ENCODE measurements around the gene SYNE4. TPM values are rescaled to one million over a fixed set of nuclear protein-coding genes. Genes with fewer than 3 reads are reported as not detected.
"Not testable (repeated sequence)": the region's sequence is repeated elsewhere in the genome, so short reads cannot be mapped to it uniquely, and the experiment has no call there.

The SYNE4 gene
- total RNA-seq, 4 donors from 2014 or later = 0.89 to 5.8 (median 1.8) TPM; not detected in 1

DNA sequence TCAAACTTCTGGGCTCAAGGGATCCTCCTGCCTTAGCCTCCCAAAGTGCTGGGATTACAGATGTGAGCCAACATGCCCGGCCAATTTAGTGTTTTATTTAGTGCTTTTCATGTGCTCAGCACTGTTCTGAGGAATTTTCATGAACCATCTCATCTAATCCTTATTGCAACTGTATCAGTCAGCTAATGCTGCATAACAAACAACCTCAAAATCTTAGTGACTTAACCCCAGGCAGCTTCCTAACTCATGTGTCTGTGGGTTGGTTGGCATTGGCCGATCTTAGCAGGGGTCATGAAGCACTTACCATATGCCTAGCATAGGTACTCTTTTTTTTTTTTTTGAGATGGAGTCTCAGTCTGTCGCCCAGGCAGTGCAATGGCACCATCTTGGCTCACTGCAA lies 19.8 kb downstream of the SYNE4 start:
- DNase-seq (ENCODE audit: low spot score in 2 of 2) = no peak
- intact Hi-C loops (cut with DNase I; ENCODE audit: low total_unique reads) = no loop called here
- WGBS, 2 donors = 83 to 88% methylated on average over 3 of the region's 3 CpGs
- no peak overlapping the region for H3K4me3 ChIP-seq (ENCODE audit: low read depth, poor library complexity, severe bottlenecking)
- TF ChIP-seq, protein P1, sequence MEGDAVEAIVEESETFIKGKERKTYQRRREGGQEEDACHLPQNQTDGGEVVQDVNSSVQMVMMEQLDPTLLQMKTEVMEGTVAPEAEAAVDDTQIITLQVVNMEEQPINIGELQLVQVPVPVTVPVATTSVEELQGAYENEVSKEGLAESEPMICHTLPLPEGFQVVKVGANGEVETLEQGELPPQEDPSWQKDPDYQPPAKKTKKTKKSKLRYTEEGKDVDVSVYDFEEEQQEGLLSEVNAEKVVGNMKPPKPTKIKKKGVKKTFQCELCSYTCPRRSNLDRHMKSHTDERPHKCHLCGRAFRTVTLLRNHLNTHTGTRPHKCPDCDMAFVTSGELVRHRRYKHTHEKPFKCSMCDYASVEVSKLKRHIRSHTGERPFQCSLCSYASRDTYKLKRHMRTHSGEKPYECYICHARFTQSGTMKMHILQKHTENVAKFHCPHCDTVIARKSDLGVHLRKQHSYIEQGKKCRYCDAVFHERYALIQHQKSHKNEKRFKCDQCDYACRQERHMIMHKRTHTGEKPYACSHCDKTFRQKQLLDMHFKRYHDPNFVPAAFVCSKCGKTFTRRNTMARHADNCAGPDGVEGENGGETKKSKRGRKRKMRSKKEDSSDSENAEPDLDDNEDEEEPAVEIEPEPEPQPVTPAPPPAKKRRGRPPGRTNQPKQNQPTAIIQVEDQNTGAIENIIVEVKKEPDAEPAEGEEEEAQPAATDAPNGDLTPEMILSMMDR (IDR thresholded peaks at IDR 0.05) = no peak
- no peak for TF ChIP-seq POLR2A (IDR thresholded peaks at IDR 0.05)

DNA sequence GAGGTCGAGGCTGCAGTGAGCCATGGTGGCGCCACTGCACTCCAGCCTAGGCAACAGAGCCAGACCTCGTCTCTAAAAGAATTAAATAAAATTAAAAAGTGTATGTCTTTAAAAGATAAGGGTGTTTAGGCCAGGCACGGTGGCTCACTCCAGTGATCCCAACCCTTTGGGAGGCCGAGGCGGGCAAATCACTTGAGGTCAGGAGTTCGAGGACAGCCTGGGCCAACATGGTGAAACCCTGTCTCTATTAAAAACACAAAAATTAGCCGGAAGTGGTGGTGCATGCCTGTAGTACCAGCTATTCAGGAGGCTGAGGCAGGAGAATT lies 21.1 kb downstream of the SYNE4 start:
- no peak for TF ChIP-seq POLR2A (IDR thresholded peaks at IDR 0.05)
- TF ChIP-seq, protein P1 (IDR thresholded peaks at IDR 0.05) = no peak
- intact Hi-C loops (cut with DNase I; ENCODE audit: low total_unique reads) = no loop called here
- no peak for DNase-seq (ENCODE audit: low spot score in 2 of 2)
- WGBS, 2 donors = 33 to 42% methylated on average over 8 of the region's 8 CpGs
- no peak overlapping the region for H3K4me3 ChIP-seq (ENCODE audit: low read depth, poor library complexity, severe bottlenecking)

DNA sequence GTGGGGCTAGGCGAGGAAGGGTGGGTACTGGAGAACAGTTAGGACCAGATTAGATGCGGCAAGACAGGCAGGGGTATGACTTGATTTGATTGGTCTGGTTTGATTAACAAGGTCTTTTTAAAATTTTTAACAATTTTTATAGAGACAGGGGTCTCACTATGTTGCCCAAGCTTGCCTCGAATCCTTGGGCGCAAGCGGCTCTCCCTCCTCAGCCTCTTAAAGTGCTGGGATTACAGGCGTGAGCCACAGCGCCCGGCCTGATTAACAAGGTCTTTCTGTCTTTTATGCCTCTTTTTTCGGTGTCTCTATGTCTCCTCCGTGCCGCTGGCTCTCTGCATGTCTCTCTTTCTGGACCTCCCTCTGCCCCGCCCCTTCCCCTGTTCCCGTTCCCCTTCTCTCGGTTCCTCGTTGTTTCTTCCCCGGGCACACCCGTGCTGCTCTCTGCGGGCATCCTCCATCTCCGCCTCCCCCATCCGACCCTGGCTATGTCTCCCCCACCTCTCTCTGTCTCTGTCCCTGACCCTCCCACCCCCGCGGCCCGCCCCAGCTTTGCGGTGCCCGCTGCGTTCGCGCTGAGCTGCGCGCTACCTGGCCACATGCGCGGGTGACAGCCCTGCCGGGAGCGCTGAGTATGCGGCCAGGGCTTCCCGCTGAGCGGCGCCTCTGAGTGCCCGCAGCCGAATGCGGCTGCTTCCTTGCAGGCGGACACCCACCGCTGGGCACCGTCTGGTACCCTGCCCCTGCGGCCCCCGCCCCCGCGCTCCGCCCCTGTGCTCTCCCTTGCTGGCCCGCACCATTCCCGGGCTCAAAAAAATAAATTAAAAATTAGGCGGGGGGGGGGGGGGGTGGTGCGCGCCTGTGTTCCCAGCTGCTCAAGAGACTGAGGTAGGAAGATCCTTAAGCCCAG lies 21.7 kb downstream of the SYNE4 start:
- TF ChIP-seq POLR2A (IDR thresholded peaks at IDR 0.05) = no peak
- TF ChIP-seq, protein P1 (IDR thresholded peaks at IDR 0.05) = no peak
- H3K4me3 ChIP-seq (ENCODE audit: low read depth, poor library complexity, severe bottlenecking) = no peak overlapping the region
- intact Hi-C loops (cut with DNase I; ENCODE audit: low total_unique reads) = no loop called here
- peak; percentile 38 to 88 for DNase-seq (ENCODE audit: low spot score in 2 of 2)
- 8 to 11% methylated on average over 38 to 54 of the region's 54 CpGs for WGBS, 2 donors

DNA sequence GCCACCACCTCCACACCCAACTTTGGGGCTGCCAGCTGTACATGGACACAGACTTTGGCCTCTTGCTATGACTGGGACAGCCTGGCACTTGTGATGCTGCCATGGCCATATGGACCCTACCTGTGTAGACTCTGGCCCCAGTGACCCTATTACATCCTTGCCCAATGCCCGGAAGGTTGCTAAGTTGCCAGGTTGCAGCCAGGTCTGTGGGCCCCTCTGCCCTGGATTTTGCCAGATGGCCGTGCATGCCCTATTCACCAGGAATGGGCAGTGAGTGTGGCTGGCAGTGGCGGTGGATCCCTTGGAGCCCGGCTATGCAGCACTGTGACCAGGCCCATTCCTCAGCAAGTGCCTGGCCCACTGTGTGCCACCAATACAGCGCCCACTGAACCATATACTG lies 22.5 kb downstream of the SYNE4 start:
- TF ChIP-seq, protein P1 (IDR thresholded peaks at IDR 0.05) = no peak
- TF ChIP-seq POLR2A (IDR thresholded peaks at IDR 0.05) = no peak
- no peak for DNase-seq (ENCODE audit: low spot score in 2 of 2)
- WGBS, 2 donors = 85 to 100% methylated on average over 1 to 5 of the region's 5 CpGs
- intact Hi-C loops (cut with DNase I; ENCODE audit: low total_unique reads) = no loop called here
- no peak overlapping the region for H3K4me3 ChIP-seq (ENCODE audit: low read depth, poor library complexity, severe bottlenecking)

DNA sequence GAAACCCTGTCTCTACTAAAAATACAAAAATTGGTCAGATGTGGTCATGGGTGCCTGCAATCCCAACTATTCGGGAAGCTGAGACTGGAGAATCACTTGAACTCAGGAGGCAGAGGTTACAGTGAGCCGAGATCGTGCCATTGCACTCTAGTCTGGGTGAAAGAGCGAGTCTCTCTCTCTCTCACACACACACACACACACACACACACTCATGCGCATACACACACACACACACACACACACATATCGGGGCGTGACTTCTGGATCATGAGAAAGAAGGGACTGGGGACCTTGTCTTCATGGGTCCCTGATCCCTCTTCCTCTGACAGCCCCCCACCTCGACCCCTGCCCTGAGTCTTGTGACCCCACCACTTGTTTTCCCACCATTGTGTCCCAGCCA lies 25.4 kb downstream of the SYNE4 start:
- DNase-seq (ENCODE audit: low spot score in 2 of 2) = no peak
- WGBS, 2 donors = 79 to 83% methylated on average over 8 of the region's 8 CpGs
- TF ChIP-seq, protein P1 (IDR thresholded peaks at IDR 0.05) = no peak
- no peak for TF ChIP-seq POLR2A (IDR thresholded peaks at IDR 0.05)
- intact Hi-C loops (cut with DNase I; ENCODE audit: low total_unique reads) = no loop called here
- H3K4me3 ChIP-seq (ENCODE audit: low read depth, poor library complexity, severe bottlenecking) = no peak overlapping the region

DNA sequence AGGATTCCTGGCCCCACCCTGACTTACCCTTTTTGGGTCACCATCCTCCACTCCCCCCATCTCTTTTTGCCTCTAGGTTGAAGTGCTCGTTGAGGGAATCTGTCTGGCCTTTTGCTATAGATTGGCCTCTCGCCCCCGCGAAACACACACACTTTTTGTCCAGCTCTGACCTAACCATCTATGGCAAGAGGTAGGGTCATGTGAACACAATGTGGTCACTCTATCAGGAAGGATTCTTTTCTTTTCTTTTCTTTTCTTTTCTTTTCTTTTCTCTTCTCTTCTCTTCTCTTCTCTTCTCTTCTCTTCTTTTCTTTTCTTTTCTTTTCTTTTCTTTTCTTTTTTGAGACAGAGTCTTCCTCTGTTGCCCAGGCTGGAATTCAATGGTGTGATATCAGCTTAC lies 27.6 kb downstream of the SYNE4 start:
- WGBS, 2 donors = 79 to 89% methylated on average over 4 of the region's 4 CpGs
- H3K4me3 ChIP-seq (ENCODE audit: low read depth, poor library complexity, severe bottlenecking); intact Hi-C loops (cut with DNase I; ENCODE audit: low total_unique reads); DNase-seq (ENCODE audit: low spot score in 2 of 2): not testable (repeated sequence)
